Epithelial cell of proximal tubule (primary cell): Measurements from ENCODE around the gene GLIPR1L2. TPM values are rescaled to one million over a fixed set of nuclear protein-coding genes. Genes with fewer than 3 reads are reported as not detected.
"Not testable (repeated sequence)": the region's sequence is repeated elsewhere in the genome, so short reads cannot be mapped to it uniquely, and the experiment has no call there.

Experiments used
- DNase-seq: peaks from one replicate; pipeline ENCODE4 v3.0.0-alpha.2; 2011; ENCODE audit warnings: low read depth
- H3K4me3 ChIP-seq: 2 replicates; pipeline ENCODE4 v1.5.1; 2011; ENCODE audit warnings: low read depth, mild to moderate bottlenecking, low read length
- total RNA-seq: library from RNA; depleted of rRNA; stranded (reverse); fragments of >200 nt; gene quantifications from 2 replicates; pipeline ENCODE4 v1.2.3, GENCODE V29; 2015
- TF ChIP-seq, protein P1 (sequence below): conservative IDR thresholded peaks from 2 replicates; pipeline ENCODE4 v1.5.1; 2012; ENCODE audit warnings: low read depth, mild to moderate bottlenecking, low read length

Gene GLIPR1L2
- total RNA-seq, 1 donor from 2014 or later, result 0.12 TPM

DNA sequence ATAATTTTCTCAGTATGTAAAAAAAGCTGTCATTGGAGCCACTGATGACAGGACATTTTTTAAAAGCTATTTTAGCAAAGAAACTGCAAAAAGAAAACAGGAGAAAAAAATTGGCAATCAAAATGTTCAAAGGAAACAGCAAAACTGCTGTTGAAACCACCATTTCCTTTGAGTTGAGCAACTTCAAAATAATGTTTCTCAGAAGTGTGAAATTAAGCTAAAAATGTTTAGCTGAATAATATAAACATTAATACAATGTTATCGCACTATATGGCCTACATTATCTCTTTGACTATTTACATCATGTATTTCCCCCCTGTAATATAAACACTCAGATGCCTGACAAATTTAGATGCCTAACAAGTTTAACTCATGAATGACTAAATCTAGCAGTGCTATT lies 66.3 kb downstream of the GLIPR1L2 start:
- no peak for DNase-seq
- TF ChIP-seq, protein P1, sequence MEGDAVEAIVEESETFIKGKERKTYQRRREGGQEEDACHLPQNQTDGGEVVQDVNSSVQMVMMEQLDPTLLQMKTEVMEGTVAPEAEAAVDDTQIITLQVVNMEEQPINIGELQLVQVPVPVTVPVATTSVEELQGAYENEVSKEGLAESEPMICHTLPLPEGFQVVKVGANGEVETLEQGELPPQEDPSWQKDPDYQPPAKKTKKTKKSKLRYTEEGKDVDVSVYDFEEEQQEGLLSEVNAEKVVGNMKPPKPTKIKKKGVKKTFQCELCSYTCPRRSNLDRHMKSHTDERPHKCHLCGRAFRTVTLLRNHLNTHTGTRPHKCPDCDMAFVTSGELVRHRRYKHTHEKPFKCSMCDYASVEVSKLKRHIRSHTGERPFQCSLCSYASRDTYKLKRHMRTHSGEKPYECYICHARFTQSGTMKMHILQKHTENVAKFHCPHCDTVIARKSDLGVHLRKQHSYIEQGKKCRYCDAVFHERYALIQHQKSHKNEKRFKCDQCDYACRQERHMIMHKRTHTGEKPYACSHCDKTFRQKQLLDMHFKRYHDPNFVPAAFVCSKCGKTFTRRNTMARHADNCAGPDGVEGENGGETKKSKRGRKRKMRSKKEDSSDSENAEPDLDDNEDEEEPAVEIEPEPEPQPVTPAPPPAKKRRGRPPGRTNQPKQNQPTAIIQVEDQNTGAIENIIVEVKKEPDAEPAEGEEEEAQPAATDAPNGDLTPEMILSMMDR, result no peak
- H3K4me3 ChIP-seq, result no peak overlapping the region

DNA sequence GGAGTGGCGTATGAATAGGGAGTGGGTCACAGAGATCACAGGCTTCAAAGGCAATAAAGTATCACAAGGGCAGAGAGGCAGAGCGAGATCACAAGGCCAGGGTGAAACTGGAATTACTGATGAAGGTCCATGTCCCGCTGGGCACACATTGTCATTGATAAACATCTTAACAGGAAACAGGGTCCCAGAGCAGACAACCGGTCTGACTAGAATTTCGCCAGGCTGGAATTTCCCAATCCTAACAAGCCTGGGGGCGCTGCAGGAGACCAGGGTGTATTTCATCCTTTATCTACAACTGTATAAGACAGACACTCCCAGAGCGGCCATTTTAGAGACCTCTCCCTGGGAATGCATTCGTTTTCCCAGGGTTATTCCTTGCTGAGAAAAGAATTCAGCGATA lies 67.0 kb downstream of the GLIPR1L2 start:
- DNase-seq, result not testable (repeated sequence)

DNA sequence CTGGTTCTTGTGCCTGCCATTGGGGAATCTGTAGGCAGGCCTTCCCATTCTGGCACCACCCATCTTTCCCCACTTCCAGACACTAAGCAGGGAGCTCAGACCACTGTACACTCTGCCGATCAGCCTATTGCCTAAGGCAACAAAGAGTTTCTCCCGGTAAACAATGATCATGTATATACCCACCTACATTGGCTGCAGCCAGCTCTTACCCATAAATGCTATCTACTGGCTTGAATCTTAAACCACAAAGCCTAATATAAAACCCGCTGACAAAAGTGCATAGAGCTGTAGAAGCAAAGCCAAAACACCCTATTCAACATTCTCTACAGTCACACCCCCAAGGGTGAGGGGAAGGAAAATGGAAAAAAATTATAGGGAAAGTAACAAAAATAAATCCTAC lies 68.9 kb downstream of the GLIPR1L2 start:
- DNase-seq, result no peak
- H3K4me3 ChIP-seq, result no peak overlapping the region
- TF ChIP-seq, protein P1, result no peak

More for the DNA sequence above, 67.0 kb downstream of the GLIPR1L2 start:
- H3K4me3 ChIP-seq, result not testable (repeated sequence)

DNA sequence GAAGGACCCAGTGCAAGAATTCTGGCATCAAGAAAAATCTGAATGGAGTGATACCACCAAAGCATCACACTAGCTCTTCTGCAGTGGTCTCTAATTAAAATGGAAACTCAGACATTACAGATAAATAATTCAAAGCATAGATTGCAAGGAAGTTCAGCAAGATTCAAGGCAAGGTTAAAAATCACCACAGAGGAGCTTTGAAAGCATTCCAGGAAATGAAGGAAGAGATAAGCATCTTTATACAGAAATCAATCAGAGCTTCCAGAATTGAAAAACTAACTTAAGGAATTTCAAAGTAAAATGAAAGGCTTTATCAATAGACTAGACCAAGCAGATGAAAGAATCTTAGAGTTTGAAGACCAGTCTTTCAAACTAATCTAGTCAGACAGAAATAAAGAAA lies 69.3 kb downstream of the GLIPR1L2 start:
- no peak for DNase-seq
- TF ChIP-seq, protein P1, result no peak
- no peak overlapping the region for H3K4me3 ChIP-seq

DNA sequence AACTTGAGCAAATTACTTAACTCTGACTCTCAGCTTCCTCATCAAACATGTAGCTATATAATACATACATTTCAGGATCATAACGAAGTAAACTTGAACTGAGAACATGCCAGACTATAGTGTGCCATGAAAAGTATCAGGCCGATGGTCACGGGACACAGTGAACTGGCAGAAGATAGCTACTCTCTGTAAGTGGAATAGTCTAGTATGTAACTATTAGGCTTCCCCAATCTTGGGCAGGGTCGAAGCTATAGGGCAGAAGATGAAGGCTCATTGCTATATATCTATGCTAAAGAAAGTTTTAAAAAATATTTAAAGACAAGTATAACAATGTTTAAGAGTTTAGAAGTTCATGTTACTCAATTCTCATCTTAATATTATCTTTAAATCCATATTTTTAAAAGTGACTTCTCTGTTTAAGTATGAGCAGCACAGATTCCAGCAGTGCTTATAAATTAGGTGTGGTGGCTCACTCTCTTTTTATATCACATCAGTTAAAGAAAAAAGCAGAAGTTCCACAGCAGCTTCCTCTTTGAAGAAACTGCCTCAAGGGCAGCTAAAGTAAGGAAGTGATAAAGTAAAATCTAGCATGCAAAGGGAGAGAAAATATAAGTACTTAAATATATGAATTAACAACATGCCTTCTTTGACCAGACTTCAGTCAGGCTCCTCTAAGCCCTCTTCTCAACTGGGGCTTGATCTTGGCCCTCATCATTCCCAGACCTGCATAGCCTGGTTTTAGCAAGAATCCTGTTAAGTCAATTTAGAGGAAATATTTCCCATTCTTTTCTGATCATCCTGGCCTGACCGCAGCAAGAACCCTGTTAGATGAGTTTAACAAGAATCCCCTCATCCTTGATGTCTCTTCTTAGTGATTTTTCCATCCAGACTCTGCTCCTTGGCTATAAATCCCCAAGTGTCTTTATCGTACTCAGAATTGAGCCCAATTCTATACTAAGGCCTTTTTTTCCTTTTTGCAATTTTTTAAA lies 81.3 kb downstream of the GLIPR1L2 start:
- TF ChIP-seq, protein P1, result no peak
- H3K4me3 ChIP-seq, result no peak overlapping the region
- no peak for DNase-seq

DNA sequence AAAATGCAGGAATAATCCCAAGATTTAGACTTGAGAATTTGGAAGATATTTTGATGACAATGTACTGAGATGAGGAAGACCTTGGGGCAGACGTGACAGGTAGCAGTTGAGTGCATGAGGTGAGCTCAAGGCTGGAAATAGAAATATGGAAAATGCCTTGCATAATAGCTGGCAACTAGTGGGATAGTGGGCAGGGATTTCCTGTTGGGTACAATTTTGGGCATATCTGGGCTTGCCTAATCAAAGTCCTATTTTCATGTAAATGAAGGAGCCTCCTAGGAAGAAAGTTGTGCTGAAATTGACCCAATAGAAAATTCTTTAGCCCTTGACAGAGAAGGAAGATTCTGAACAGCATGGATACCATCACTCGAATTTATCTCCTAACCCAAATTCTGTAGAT lies 83.2 kb downstream of the GLIPR1L2 start:
- TF ChIP-seq, protein P1, result no peak
- no peak for DNase-seq
- H3K4me3 ChIP-seq, result no peak overlapping the region

DNA sequence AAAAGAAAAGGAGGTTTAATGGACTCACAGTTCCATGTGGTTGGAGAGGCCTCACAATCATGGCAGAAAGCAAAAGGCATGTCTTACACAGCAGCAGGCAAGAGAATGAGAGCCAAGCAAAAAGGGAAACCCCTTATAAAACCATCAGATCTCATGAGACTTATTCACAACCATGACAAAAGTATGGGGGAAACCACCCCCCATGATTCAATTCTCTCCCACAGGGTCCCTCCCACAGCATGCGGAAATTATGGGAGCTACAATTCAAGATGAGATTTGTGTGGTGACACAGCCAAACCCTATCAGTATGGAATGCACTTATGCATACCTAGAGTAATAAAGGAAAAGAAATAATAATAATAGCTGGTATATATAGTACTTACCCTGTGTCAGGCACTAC lies 85.2 kb downstream of the GLIPR1L2 start:
- no peak for DNase-seq
- no peak overlapping the region for H3K4me3 ChIP-seq
- TF ChIP-seq, protein P1, result no peak
